Gastroesophageal sphincter (tissue), 4 donors: ENCODE data around the gene MTR. TPM values are rescaled to one million over a fixed set of nuclear protein-coding genes. Genes with fewer than 3 reads are reported as not detected.

Experiments
- ATAC-seq: fragments of 150-250 bp; one replicate; pipeline ENCODE4 v1.9.1; 2016; ENCODE audit warnings: mild to moderate bottlenecking, moderate library complexity
- H3K27ac ChIP-seq, 4 donors: fragments of 200-600 bp; sonication (generic) in 3 of 4; 1 replicate in 3 of 4; 2 replicates in 1 of 4; pipeline ENCODE4 v1.5.1; 2016 to 2019
- H3K27me3 ChIP-seq: fragments of 200-600 bp; sonication (generic); one replicate; pipeline ENCODE4 v1.5.1; 2019
- H3K36me3 ChIP-seq, 2 donors: fragments of 200-600 bp; sonication (generic); one replicate each; pipeline ENCODE4 v1.5.1; 2019; ENCODE audit warnings: control low read depth in 1 of 2
- H3K4me1 ChIP-seq, 3 donors: fragments of 200-600 bp; sonication (generic); 1 replicate in 2 of 3; 2 replicates in 1 of 3; pipeline ENCODE4 v1.5.1; 2016 to 2019; ENCODE audit warnings: control low read depth in 2 of 3
- H3K4me3 ChIP-seq, 2 donors: fragments of 200-600 bp; sonication (generic); one replicate each; pipeline ENCODE4 v1.5.1; 2019; ENCODE audit warnings: mild to moderate bottlenecking in 1 of 2, moderate library complexity in 1 of 2
- H3K9me3 ChIP-seq, 3 donors: fragments of 200-600 bp; sonication (generic); one replicate each; pipeline ENCODE4 v1.5.1; 2017 to 2019; ENCODE audit warnings: control low read depth in 2 of 3
- EP300 ChIP-seq: sonication (generic); formaldehyde crosslinking; IDR thresholded peaks from one replicate; pipeline ENCODE4 v1.6.1; 2017; ENCODE audit warnings: antibody characterized with exemption, mild to moderate bottlenecking
- POLR2A ChIP-seq, 2 donors: fragments of 450-650 bp; IDR thresholded peaks; one replicate each; pipeline ENCODE4 v1.6.1; 2017; ENCODE audit warnings: antibody characterized with exemption in 2 of 2, mild to moderate bottlenecking in 2 of 2, moderate library complexity in 1 of 2
- POLR2AphosphoS5 ChIP-seq: sonication (generic); formaldehyde crosslinking; IDR thresholded peaks from one replicate; pipeline ENCODE4 v1.6.1; 2017; ENCODE audit warnings: antibody characterized with exemption
- WGBS, 2 donors: methylation state at CpG; one replicate each; pipeline ENCODE4 v1.1.5; 2018; ENCODE audit warnings: low coverage in 1 of 2; 5-methylcytosine and 5-hydroxymethylcytosine counted together
- total RNA-seq, 4 donors: library from RNA; depleted of rRNA; stranded (reverse); fragments of >200 nt; gene quantifications; one replicate each; pipeline ENCODE4 v1.1.0, GENCODE V29; 2016
- TF ChIP-seq, protein P1 (sequence below), 4 experiments: fragments of 200-600 bp in 2 of 4; fragments of 450-650 bp in 2 of 4; sonication (generic) in 1 of 4; IDR thresholded peaks; one replicate each; pipeline ENCODE4 v1.5.1; 2017 to 2019; ENCODE audit warnings: antibody characterized with exemption in 4 of 4, mild to moderate bottlenecking in 2 of 4, moderate library complexity in 2 of 4

Gene MTR
- total RNA-seq, 4 donors from 2014 or later: 34.6 to 50.3 (median 38.9) TPM

DNA sequence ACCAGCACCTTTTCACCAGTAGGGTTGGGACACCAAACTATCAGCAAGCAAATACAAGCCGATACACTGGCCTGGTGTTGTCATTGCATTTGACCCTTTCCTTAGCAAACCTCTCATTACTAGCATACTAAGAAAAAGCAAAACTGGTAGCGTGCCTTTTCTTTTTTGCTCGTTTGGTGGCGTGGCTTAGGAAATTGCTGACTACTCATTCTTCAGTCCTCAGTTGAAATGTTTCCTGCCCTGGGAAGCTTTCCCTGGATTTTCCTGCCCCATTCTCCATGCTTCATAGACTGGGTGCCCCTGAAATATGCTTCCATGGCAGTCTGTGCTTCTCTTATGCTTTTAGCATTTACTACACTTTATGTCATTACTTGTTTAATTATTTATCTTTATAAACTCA lies 42.0 kb downstream of the MTR start:
- 92 to 95% methylated on average over 4 of the region's 4 CpGs for WGBS, 2 donors
- Histone ChIP-seq H3K27me3 (no peaks in the 10 kb centered on the region), H3K36me3 (peaks cover 5 to 97% of the 10 kb centered on the region in 2 donors), H3K9me3 (no peaks in the 10 kb centered on the region), H3K4me1 (no peaks in the 10 kb centered on the region), H3K27ac (no peak overlapping the region), H3K4me3 (no peak overlapping the region)
- ATAC-seq: no peak
- no peak for TF ChIP-seq EP300
- TF ChIP-seq POLR2A (IDR thresholded peaks at IDR 0.05): no peak
- TF ChIP-seq, protein P1, sequence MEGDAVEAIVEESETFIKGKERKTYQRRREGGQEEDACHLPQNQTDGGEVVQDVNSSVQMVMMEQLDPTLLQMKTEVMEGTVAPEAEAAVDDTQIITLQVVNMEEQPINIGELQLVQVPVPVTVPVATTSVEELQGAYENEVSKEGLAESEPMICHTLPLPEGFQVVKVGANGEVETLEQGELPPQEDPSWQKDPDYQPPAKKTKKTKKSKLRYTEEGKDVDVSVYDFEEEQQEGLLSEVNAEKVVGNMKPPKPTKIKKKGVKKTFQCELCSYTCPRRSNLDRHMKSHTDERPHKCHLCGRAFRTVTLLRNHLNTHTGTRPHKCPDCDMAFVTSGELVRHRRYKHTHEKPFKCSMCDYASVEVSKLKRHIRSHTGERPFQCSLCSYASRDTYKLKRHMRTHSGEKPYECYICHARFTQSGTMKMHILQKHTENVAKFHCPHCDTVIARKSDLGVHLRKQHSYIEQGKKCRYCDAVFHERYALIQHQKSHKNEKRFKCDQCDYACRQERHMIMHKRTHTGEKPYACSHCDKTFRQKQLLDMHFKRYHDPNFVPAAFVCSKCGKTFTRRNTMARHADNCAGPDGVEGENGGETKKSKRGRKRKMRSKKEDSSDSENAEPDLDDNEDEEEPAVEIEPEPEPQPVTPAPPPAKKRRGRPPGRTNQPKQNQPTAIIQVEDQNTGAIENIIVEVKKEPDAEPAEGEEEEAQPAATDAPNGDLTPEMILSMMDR (IDR thresholded peaks at IDR 0.05): no peak
- no peak for TF ChIP-seq POLR2AphosphoS5

DNA sequence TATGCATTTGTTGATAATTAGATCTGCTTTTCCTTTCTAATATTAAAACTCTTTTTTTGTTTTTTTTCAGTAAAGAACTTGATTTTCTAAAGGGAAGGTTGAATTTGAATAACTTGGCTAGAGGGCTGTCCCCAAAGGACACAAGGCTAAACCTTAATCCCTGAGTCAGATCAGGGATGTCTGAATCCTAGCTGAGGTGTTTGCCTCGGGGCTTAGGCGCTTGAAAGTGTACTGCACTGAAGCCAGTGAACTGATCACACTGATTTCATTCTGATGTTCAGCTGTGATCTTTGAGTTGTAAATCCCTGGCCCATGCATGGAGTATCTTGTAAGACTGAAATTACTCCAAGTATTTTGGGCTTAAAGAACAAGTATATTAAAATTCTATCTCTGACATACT lies 42.8 kb downstream of the MTR start:
- H3K36me3 ChIP-seq: peaks cover 5 to 97% of the 10 kb centered on the region in 2 donors

DNA sequence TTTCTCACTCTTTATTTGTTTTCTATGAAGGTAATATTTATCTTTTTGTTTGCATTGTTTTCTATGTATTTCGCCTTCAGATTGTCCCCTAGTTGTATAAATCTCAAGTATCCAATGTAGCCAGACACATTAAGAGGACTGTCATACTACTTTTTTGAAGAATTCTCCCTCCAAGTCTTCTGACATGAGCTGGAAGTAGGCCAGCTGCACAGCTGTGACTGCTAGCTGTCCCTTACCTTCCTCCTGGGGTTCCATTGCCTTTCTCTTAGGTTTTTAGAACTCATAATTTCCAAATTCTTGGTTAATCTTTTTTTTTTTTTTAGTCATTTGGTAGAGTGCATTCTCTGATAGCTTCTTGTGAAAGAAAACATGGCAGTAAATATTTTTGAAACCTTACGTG lies 46.2 kb downstream of the MTR start:
- Histone ChIP-seq H3K27ac (no peak overlapping the region), H3K27me3 (no peaks in the 10 kb centered on the region), H3K4me3 (no peak overlapping the region), H3K36me3 (peaks cover 5 to 74% of the 10 kb centered on the region in 2 donors), H3K4me1 (peaks cover 0 to 17% (median 6%) of the 10 kb centered on the region in 3 donors), H3K9me3 (no peaks in the 10 kb centered on the region)
- WGBS, 2 donors: 91 to 96% methylated on average over 2 of the region's 2 CpGs
- ATAC-seq: no peak
- no peak for TF ChIP-seq POLR2A (IDR thresholded peaks at IDR 0.05)
- no peak for TF ChIP-seq EP300
- TF ChIP-seq, protein P1 (IDR thresholded peaks at IDR 0.05): no peak
- no peak for TF ChIP-seq POLR2AphosphoS5

More for the DNA sequence above, 42.8 kb downstream of the MTR start:
- WGBS, 2 donors: 100% methylated on average over 2 of the region's 2 CpGs; no CpG with 5 or more reads in 1 of the 2 donors
- ATAC-seq: no peak
- no peaks in the 10 kb centered on the region for H3K27me3 ChIP-seq
- no peak overlapping the region for H3K27ac ChIP-seq
- H3K4me1 ChIP-seq: no peaks in the 10 kb centered on the region
- H3K9me3 ChIP-seq: no peaks in the 10 kb centered on the region
- TF ChIP-seq EP300 (no peak), POLR2A (IDR thresholded peaks at IDR 0.05) (no peak)
- TF ChIP-seq, protein P1 (IDR thresholded peaks at IDR 0.05): no peak
- no peak overlapping the region for H3K4me3 ChIP-seq

DNA sequence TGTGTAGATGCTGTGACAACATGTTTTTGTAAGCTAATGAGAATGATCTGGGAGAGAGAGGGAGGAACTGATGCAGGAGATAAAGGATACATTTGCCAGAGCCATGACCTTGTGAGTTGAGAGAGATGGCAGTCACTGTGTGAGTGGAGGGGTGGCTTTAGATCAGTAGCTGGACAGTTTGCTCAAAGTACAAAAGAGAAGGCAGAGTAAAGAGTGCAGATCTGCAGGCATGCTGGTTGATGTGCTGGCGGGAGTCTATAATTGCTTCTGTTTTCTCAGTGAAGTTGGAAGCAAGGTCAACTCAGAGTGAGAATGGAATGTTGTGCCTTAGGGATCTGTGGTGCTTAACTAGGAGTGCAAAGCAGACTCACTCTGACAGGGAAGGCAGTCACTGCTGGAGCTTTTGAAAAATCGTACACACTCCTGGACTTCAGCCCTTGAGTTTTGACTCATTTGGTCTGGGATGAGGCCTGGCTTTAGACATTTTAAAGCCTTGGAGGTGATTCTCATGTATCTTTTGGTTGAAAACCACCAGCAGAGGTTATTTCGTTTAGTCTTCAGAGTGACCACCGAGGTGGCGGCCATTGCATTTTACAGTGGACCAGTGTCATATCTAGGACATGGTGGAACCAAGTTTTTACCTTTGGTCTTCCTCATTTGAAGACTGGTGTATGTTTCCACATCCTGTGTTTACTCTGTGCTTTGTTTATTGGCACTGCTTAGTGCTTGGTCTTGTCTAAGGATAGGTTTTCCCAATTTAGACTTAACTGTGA lies 49.6 kb downstream of the MTR start:
- ATAC-seq: no peak
- Histone ChIP-seq H3K4me3 (no peak overlapping the region), H3K36me3 (peaks cover 0 to 59% of the 10 kb centered on the region in 2 donors), H3K9me3 (no peaks in the 10 kb centered on the region), H3K27ac (no peak overlapping the region), H3K4me1 (peaks cover 0 to 17% (median 6%) of the 10 kb centered on the region in 3 donors), H3K27me3 (no peaks in the 10 kb centered on the region)
- 71 to 77% methylated on average over 1 to 5 of the region's 5 CpGs for WGBS, 2 donors
- TF ChIP-seq EP300: no peak
- no peak for TF ChIP-seq POLR2AphosphoS5
- TF ChIP-seq, protein P1 (IDR thresholded peaks at IDR 0.05): no peak
- no peak for TF ChIP-seq POLR2A (IDR thresholded peaks at IDR 0.05)

GRCh38 chr1:236845830-236846229 lies 50.7 kb downstream of the MTR start:
- ATAC-seq: no peak
- Histone ChIP-seq H3K9me3 (no peaks in the 10 kb centered on the region), H3K4me1 (peaks cover 0 to 17% (median 6%) of the 10 kb centered on the region in 3 donors), H3K27ac (no peak overlapping the region), H3K4me3 (no peak overlapping the region), H3K27me3 (no peaks in the 10 kb centered on the region), H3K36me3 (peaks cover 0 to 56% of the 10 kb centered on the region in 2 donors)
- 80 to 81% methylated on average over 2 of the region's 2 CpGs for WGBS, 2 donors
- TF ChIP-seq EP300 (no peak), POLR2AphosphoS5 (no peak), POLR2A (IDR thresholded peaks at IDR 0.05) (no peak)
